Calu3 (cell line): Measurements from ENCODE around the gene FEN1. TPM values are rescaled to one million over a fixed set of nuclear protein-coding genes. Genes with fewer than 3 reads are reported as not detected.

Experiments used
- BruUV-seq: library from RNA; stranded (reverse); fragments of 400-500 nt; replicated peaks from 2 replicates; lab custom pipeline; 2021; lab: Mats Ljungman, UMichigan
- CTCF ChIA-PET: fragments of 300-600 bp; sonication (Branson Sonifier 250); formaldehyde crosslinking; loops from one replicate; lab custom pipeline; 2022; ENCODE audit warnings: antibody characterized with exemption; lab: Charles Lee
- DNase-seq: peaks from one replicate; pipeline ENCODE4 v3.0.0; 2022
- H3K27ac Mint-ChIP-seq: one replicate; pipeline ENCODE4 v1.8.0; 2022; ENCODE audit warnings: mixed read lengths; ENCODE audit not compliant: unreplicated experiment
- H3K27me3 Mint-ChIP-seq: one replicate; pipeline ENCODE4 v1.8.0; 2022; ENCODE audit warnings: mixed read lengths; ENCODE audit not compliant: unreplicated experiment
- H3K36me3 Mint-ChIP-seq: one replicate; pipeline ENCODE4 v1.8.0; 2022; ENCODE audit warnings: mild to moderate bottlenecking, moderate library complexity, mixed read lengths; ENCODE audit not compliant: insufficient read depth, unreplicated experiment
- H3K4me1 Mint-ChIP-seq: one replicate; pipeline ENCODE4 v1.8.0; 2022; ENCODE audit warnings: mild to moderate bottlenecking, low read depth, mixed read lengths; ENCODE audit not compliant: unreplicated experiment
- H3K4me3 Mint-ChIP-seq: one replicate; pipeline ENCODE4 v1.8.0; 2022; ENCODE audit warnings: mild to moderate bottlenecking, low read depth, moderate library complexity, mixed read lengths; ENCODE audit not compliant: unreplicated experiment
- H3K9me3 Mint-ChIP-seq: one replicate; pipeline ENCODE4 v1.8.0; 2022; ENCODE audit warnings: low read depth, mixed read lengths; ENCODE audit not compliant: unreplicated experiment
- intact Hi-C: fragments of 100-400 bp; cut with micrococcal nuclease; formaldehyde crosslinking; loops from one replicate; pipeline ENCODE4 v1.10.0; 2022; ENCODE audit not compliant: unreplicated experiment
- total RNA-seq: library from RNA; stranded (reverse); gene quantifications from 2 replicates; pipeline ENCODE4 v1.2.3, GENCODE V29; 2022
- TF ChIP-seq, protein P1 (sequence below): fragments of 200-600 bp; IDR thresholded peaks from one replicate; pipeline ENCODE4 v1.8.0; 2022; ENCODE audit warnings: antibody characterized with exemption; ENCODE audit not compliant: unreplicated experiment

Gene FEN1
- total RNA-seq, 1 experiment from 2014 or later, result 72.4 TPM

DNA sequence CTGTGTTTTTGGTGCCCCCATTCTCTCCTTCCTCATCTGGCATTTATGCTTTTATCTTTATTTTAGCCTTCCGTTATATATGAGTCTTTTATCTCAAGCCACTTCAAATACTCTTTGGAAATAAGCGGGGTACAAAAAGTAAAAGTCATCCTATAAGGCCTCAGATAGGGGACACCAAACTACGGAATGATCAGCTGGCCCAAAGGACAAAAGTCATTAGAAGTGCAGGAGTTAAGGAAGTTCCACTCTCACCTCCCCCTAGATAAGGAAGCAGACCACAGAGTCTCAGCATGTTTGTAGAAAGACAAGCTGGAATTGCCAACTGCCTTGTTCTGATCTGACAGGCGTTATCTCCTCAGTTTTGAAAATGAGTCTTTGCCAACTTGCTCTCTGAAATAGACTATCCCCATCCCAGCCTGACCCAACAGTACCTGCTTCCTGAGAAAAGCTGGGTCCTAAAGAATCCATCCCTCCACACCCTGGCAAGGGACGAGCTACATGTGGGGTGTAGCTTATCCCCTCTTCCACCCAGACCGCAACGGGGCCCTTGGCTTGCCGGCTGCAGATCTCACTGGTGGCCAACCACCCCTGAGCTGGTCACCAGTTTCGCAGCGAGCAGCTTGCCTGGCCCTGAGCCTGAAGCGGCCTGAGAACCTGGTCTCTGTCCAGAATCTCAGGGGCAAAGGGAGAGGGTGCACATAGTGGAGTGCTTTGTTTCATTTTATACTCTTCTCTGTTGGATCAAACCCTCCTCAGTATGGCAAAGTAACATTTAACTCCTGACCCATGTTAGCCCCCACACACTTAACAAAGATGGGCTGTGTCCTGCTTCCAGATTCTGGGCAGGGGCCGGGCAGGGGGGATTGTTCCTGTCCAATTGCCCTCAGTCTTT, 49.2 kb downstream of the FEN1 start:
- no peaks in the 10 kb centered on the region for H3K36me3 Mint-ChIP-seq
- no peaks in the 10 kb centered on the region for H3K9me3 Mint-ChIP-seq
- TF ChIP-seq, protein P1, sequence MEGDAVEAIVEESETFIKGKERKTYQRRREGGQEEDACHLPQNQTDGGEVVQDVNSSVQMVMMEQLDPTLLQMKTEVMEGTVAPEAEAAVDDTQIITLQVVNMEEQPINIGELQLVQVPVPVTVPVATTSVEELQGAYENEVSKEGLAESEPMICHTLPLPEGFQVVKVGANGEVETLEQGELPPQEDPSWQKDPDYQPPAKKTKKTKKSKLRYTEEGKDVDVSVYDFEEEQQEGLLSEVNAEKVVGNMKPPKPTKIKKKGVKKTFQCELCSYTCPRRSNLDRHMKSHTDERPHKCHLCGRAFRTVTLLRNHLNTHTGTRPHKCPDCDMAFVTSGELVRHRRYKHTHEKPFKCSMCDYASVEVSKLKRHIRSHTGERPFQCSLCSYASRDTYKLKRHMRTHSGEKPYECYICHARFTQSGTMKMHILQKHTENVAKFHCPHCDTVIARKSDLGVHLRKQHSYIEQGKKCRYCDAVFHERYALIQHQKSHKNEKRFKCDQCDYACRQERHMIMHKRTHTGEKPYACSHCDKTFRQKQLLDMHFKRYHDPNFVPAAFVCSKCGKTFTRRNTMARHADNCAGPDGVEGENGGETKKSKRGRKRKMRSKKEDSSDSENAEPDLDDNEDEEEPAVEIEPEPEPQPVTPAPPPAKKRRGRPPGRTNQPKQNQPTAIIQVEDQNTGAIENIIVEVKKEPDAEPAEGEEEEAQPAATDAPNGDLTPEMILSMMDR, result no peak
- H3K4me1 Mint-ChIP-seq, result no peaks in the 10 kb centered on the region
- no TSS peak for BruUV-seq
- H3K27ac Mint-ChIP-seq, result no peak overlapping the region
- CTCF ChIA-PET, result interaction anchor here (0.5 to 0.8 kb wide), 3 partner anchors 27 to 147 kb away, joined by 3 to 6 read pairs (median 4); no protein-coding TSS in a partner anchor
- DNase-seq, result no peak
- H3K4me3 Mint-ChIP-seq, result no peak overlapping the region
- intact Hi-C loops, result no loop called here
- H3K27me3 Mint-ChIP-seq, result peaks cover 16% of the 10 kb centered on the region

DNA sequence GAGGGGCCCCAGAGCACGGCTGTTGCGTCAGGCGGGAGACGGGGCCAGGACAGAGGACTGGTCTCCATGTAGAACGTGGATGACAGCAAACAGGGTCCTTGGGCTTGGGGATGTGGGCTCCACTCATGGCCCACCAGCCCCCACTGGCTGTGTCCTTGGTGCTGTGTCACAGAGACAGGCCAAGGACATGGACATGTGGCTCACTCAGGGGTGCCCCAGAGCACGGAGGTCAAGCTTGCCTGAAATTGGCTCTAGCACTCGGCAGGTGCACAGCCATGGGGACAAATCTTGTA, 49.8 kb downstream of the FEN1 start:
- Mint-ChIP-seq H3K4me3 (no peak overlapping the region), H3K36me3 (no peaks in the 10 kb centered on the region), H3K27me3 (peaks cover 16% of the 10 kb centered on the region), H3K9me3 (no peaks in the 10 kb centered on the region), H3K27ac (no peak overlapping the region), H3K4me1 (no peaks in the 10 kb centered on the region)
- CTCF ChIA-PET, result no interaction called here
- no TSS peak for BruUV-seq
- intact Hi-C loops, result no loop called here
- TF ChIP-seq, protein P1, result no peak
- no peak for DNase-seq

DNA sequence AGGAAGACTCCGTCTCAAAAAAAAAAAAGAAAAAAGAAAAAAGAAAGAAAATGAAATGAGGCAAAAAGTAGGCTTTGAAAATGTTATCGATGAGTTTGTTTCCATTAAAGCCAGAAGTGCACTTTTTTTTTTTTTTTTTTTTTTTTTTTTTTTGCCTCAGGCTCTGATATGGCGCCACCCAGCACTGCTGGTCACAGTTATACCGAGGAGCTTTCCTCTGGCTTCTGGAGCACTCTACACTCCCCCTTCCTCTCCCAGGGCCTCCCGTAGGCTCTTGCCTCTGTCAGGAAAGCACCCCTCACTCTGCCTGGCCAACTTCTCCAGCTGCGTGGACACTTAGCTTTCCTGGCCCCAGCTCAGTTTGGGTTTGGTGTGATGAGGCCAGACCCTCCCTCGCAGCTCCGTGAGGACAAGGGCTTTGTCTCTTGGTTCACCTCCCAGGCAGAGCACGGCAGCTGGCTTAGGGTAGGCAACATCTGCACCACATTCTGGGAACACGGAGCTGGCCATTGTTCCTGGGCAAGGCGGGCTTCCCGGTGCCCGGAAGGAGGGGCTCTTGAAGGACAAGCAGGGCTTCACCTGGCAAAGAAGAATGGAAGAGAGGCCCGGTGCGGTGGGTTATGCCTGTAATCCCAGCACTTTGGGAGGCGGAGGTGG, 52.3 kb downstream of the FEN1 start:
- Mint-ChIP-seq H3K27ac (no peak overlapping the region), H3K9me3 (no peaks in the 10 kb centered on the region), H3K36me3 (no peaks in the 10 kb centered on the region), H3K4me1 (no peaks in the 10 kb centered on the region), H3K4me3 (no peak overlapping the region), H3K27me3 (no peaks in the 10 kb centered on the region)
- TF ChIP-seq, protein P1, result no peak
- no TSS peak for BruUV-seq
- no peak for DNase-seq
- CTCF ChIA-PET, result interaction anchor here (0.7 kb wide), 1 partner anchor 798 kb away, joined by 5 read pairs; no protein-coding TSS in a partner anchor
- intact Hi-C loops, result no loop called here

DNA sequence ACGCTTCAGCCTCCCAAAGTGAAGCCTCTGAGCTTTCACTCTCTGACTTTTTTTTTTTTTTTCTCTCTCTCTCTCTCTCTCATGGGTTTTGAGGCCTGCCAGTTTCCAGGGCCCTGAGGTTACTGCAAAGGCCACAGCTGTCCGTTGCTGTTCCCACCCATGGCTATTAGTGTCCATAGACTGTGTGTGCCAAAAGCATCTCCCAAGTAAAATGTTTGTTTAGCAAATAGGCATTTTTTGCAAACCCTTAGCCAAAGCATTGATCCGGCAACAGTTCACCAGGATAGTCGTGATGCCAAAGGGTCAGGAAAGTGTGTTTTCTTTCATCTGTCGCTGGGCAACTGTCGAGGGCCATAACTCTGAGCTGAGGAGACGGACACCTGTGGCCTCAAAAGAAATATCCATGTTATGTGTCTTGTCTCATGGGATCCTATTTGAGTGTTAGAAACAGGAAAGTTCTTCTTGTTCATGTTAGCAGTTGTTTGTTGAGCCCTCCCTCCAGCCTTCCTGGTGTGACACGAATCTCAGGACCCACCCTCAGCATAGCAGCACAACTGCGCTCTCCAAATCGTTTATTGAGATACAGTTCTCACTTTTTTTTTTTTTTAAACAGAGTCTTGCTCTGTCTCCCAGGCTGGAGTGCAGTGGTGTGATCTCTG, 53.8 kb downstream of the FEN1 start:
- no peak overlapping the region for H3K27ac Mint-ChIP-seq

More for the DNA sequence above, 53.8 kb downstream of the FEN1 start:
- CTCF ChIA-PET, result no interaction called here
- Mint-ChIP-seq H3K27me3 (no peaks in the 10 kb centered on the region), H3K4me3 (no peak overlapping the region), H3K9me3 (no peaks in the 10 kb centered on the region), H3K36me3 (no peaks in the 10 kb centered on the region), H3K4me1 (no peaks in the 10 kb centered on the region)
- intact Hi-C loops, result no loop called here
- DNase-seq, result no peak
- TF ChIP-seq, protein P1, result no peak
- BruUV-seq, result no TSS peak

Other genes with a start within 250 kb of the FEN1 start
- 4.4 and 6.3 TPM in 2 replicates for gene SYT7, start 211.8 kb upstream of the FEN1 start, total RNA-seq
- 7.5 and 9.0 TPM in 2 replicates for gene DAGLA, start 112.5 kb upstream of the FEN1 start, total RNA-seq
- gene MYRF, start 40.3 kb upstream of the FEN1 start, total RNA-seq, result 91.4 and 139 TPM in 2 replicates
- 140 and 146 TPM in 2 replicates for gene TMEM258, start 312 bp upstream of the FEN1 start, total RNA-seq
- gene FADS1, start 24.1 kb downstream of the FEN1 start, total RNA-seq, result 55.6 and 74.1 TPM in 2 replicates
- gene FADS2, start 35.4 kb downstream of the FEN1 start, total RNA-seq, result 8.5 and 19.2 TPM in 2 replicates
- gene FADS3, start 98.6 kb downstream of the FEN1 start, total RNA-seq, result 19.7 and 20.5 TPM in 2 replicates
- gene RAB3IL1, start 124.7 kb downstream of the FEN1 start, total RNA-seq, result 0.76 and 2.4 TPM in 2 replicates
- 0.78 and 1.1 TPM in 2 replicates for gene BEST1, start 157.4 kb downstream of the FEN1 start, total RNA-seq
- 1,555 and 1,627 TPM in 2 replicates for gene FTH1, start 174.7 kb downstream of the FEN1 start, total RNA-seq